Esophagus mucosa (tissue), 1 donor: ENCODE measurements around the gene MARCHF3. TPM values are rescaled to one million over a fixed set of nuclear protein-coding genes. Genes with fewer than 3 reads are reported as not detected.
A peak's percentile ranks its signal among the peaks of the same experiment; 100 is the strongest.

Source experiments
- ATAC-seq: fragments of 200-7000 bp; cut with Tn5 transposase; one replicate; pipeline ENCODE4 v1.9.1; 2020
- total RNA-seq: library from RNA; stranded (reverse); gene quantifications from one replicate; pipeline ENCODE4 v1.2.4, GENCODE V29; 2023
- donor health status: DM: yes; HTN: yes; CAD: no.

Gene MARCHF3
- total RNA-seq, 1 donor from 2014 or later, result 2.4 TPM

GRCh38 chr5:126982926-126983873, 47.2 kb downstream of the MARCHF3 start:
- no peak for ATAC-seq

- no peak for ATAC-seq
These were observed 48.2 kb downstream of the MARCHF3 start for GRCh38 chr5:126982202-126982601.

GRCh38 chr5:126981701-126982100, 48.7 kb downstream of the MARCHF3 start:
- ATAC-seq, result no peak

GRCh38 chr5:126981222-126981621, 49.1 kb downstream of the MARCHF3 start:
- no peak for ATAC-seq

- ATAC-seq, result no peak
These were observed 52.1 kb downstream of the MARCHF3 start for GRCh38 chr5:126978258-126978657.

- ATAC-seq, result no peak
These were observed 53.7 kb downstream of the MARCHF3 start for GRCh38 chr5:126976520-126977172.

GRCh38 chr5:126975796-126976195, 54.6 kb downstream of the MARCHF3 start:
- no peak for ATAC-seq

- ATAC-seq, result no peak
These were observed 57.2 kb downstream of the MARCHF3 start for GRCh38 chr5:126973193-126973592.

GRCh38 chr5:126972062-126972895, 58.1 kb downstream of the MARCHF3 start:
- peak; percentile 35 for ATAC-seq

- no peak for ATAC-seq
These were observed 58.8 kb downstream of the MARCHF3 start for GRCh38 chr5:126971455-126972031.

GRCh38 chr5:126970517-126971017, 59.8 kb downstream of the MARCHF3 start:
- ATAC-seq, result no peak

GRCh38 chr5:126969548-126969947, 60.8 kb downstream of the MARCHF3 start:
- ATAC-seq, result no peak

- no peak for ATAC-seq
These were observed 62.4 kb downstream of the MARCHF3 start for GRCh38 chr5:126967808-126968466.

- no peak for ATAC-seq
These were observed 64.9 kb downstream of the MARCHF3 start for GRCh38 chr5:126965487-126965886.

GRCh38 chr5:126965061-126965475, 65.3 kb downstream of the MARCHF3 start:
- ATAC-seq, result peak; percentile 79

GRCh38 chr5:126963822-126964375, 66.5 kb downstream of the MARCHF3 start:
- ATAC-seq, result no peak

- ATAC-seq, result peak; percentile 56
These were observed 68.7 kb downstream of the MARCHF3 start for GRCh38 chr5:126961702-126962101.

- no peak for ATAC-seq
These were observed 69.2 kb downstream of the MARCHF3 start for GRCh38 chr5:126961128-126961527.

- no peak for ATAC-seq
These were observed 71.2 kb downstream of the MARCHF3 start for GRCh38 chr5:126959188-126959587.

GRCh38 chr5:126956991-126957390, 73.4 kb downstream of the MARCHF3 start:
- no peak for ATAC-seq

- ATAC-seq, result no peak
These were observed 75.4 kb downstream of the MARCHF3 start for GRCh38 chr5:126954981-126955380.
